GM23338 (cell line): Measurements from ENCODE around the gene LSM3. TPM values are rescaled to one million over a fixed set of nuclear protein-coding genes. Genes with fewer than 3 reads are reported as not detected.

Experiments
- ATAC-seq: fragments of 200-7000 bp; cut with Tn5 transposase; 3 replicates; pipeline ENCODE4 v1.9.1; 2020
- DNase-seq: peaks from one replicate; pipeline ENCODE4 v3.0.0-alpha.2; 2015; ENCODE audit warnings: low spot score
- H2AFZ ChIP-seq: fragments of 200-600 bp; sonication (generic); 2 replicates; pipeline ENCODE4 v1.8.0; 2016; ENCODE audit warnings: antibody characterized with exemption, mild to moderate bottlenecking, moderate library complexity
- H3F3A ChIP-seq: fragments of 200-600 bp; sonication (generic); replicated peaks from 2 replicates; pipeline ENCODE4 v1.8.0; 2017; ENCODE audit warnings: antibody characterized with exemption, mixed run types, low read depth
- H3K27ac ChIP-seq: fragments of 200-600 bp; sonication (generic); 2 replicates; pipeline ENCODE4 v1.6.1; 2016; ENCODE audit warnings: low read depth
- H3K27me3 ChIP-seq: fragments of 200-600 bp; sonication (generic); 2 replicates; pipeline ENCODE4 v1.8.0; 2016; ENCODE audit warnings: mild to moderate bottlenecking, mixed run types, moderate library complexity; ENCODE audit not compliant: insufficient read depth
- H3K36me3 ChIP-seq: fragments of 200-600 bp; sonication (generic); 2 replicates; pipeline ENCODE4 v1.8.0; 2016; ENCODE audit warnings: mild to moderate bottlenecking; ENCODE audit not compliant: insufficient read depth
- H3K4me1 ChIP-seq: fragments of 200-600 bp; sonication (generic); 2 replicates; pipeline ENCODE4 v1.8.0; 2016; ENCODE audit warnings: mild to moderate bottlenecking, moderate library complexity; ENCODE audit not compliant: insufficient read depth
- H3K4me2 ChIP-seq: fragments of 200-600 bp; sonication (generic); 2 replicates; pipeline ENCODE4 v1.7.1; 2017; ENCODE audit warnings: mixed run types
- H3K4me3 ChIP-seq: fragments of 200-600 bp; sonication (generic); 2 replicates; pipeline ENCODE4 v1.6.1; 2016; ENCODE audit warnings: mixed run types
- H3K79me2 ChIP-seq: fragments of 200-600 bp; sonication (generic); replicated peaks from 2 replicates; pipeline ENCODE4 v1.8.0; 2017; ENCODE audit warnings: mild to moderate bottlenecking; ENCODE audit not compliant: insufficient read depth
- H3K9me2 ChIP-seq: fragments of 200-600 bp; sonication (generic); 2 replicates; pipeline ENCODE4 v1.8.0; 2017; ENCODE audit not compliant: insufficient read depth
- H4K20me1 ChIP-seq: fragments of 200-600 bp; sonication (generic); replicated peaks from 2 replicates; pipeline ENCODE4 v1.8.0; 2017; ENCODE audit warnings: mild to moderate bottlenecking; ENCODE audit not compliant: insufficient read depth
- H3K27ac Mint-ChIP-seq: 2 replicates; pipeline ENCODE4 v1.8.0; 2020; ENCODE audit warnings: inconsistent platforms, mild to moderate bottlenecking, moderate library complexity, mixed read lengths
- H3K27me3 Mint-ChIP-seq: 3 replicates; pipeline ENCODE4 v1.8.0; 2022; ENCODE audit warnings: low read depth, mild to moderate bottlenecking, moderate library complexity, mixed read lengths, inconsistent platforms; ENCODE audit not compliant: insufficient read depth, poor library complexity
- H3K36me3 Mint-ChIP-seq: 3 replicates; pipeline ENCODE4 v1.8.0; 2021; ENCODE audit warnings: low read depth, mild to moderate bottlenecking, inconsistent platforms, moderate library complexity, mixed read lengths
- H3K4me1 Mint-ChIP-seq: 3 replicates; pipeline ENCODE4 v1.8.0; 2020; ENCODE audit warnings: mild to moderate bottlenecking, inconsistent platforms, mixed read lengths
- H3K4me3 Mint-ChIP-seq: 3 replicates; pipeline ENCODE4 v1.8.0; 2021; ENCODE audit warnings: moderate library complexity, mild to moderate bottlenecking, inconsistent platforms, mixed read lengths
- H3K9me3 Mint-ChIP-seq: 3 replicates; pipeline ENCODE4 v1.8.0; 2020; ENCODE audit warnings: moderate library complexity, mild to moderate bottlenecking, inconsistent platforms, mixed read lengths
- NANOG ChIP-seq: IDR thresholded peaks from 2 replicates; pipeline ENCODE4 v1.6.1; 2016; ENCODE audit warnings: antibody characterized with exemption, borderline replicate concordance
- POLR2AphosphoS5 ChIP-seq: IDR thresholded peaks from 2 replicates; pipeline ENCODE4 v1.6.1; 2016; ENCODE audit warnings: antibody characterized with exemption, low read depth
- ZNF331 ChIP-seq: fragments of 250-450 bp; sonication (Bioruptor Pico); IDR thresholded peaks from 2 replicates; pipeline ENCODE4 v1.5.0; 2020; ENCODE audit warnings: low read depth, mild to moderate bottlenecking, moderate library complexity
- ZNF462 ChIP-seq: fragments of 250-450 bp; sonication (Bioruptor Pico); IDR thresholded peaks from 2 replicates; pipeline ENCODE4 v1.5.0; 2020; ENCODE audit warnings: mild to moderate bottlenecking, moderate library complexity
- polyA plus RNA-seq: library from polyadenylated mRNA; unstranded; fragments of >200 nt; fragmentation: Nextera tagmentation; extraction: Ambion mirVana; gene quantifications from 2 replicates; pipeline ENCODE4 v1.2.1, GENCODE V29; 2016
- total RNA-seq: library from RNA; depleted of rRNA; stranded (reverse); fragments of >200 nt; shearing (Covaris generic); gene quantifications from 2 replicates; pipeline ENCODE4 v1.2.3, GENCODE V29; 2014
- TF ChIP-seq, protein P1 (sequence below), 2 experiments: fragments of 200-600 bp in 1 of 2; sonication (generic) in 1 of 2; conservative IDR thresholded peaks; 2 replicates each; pipeline versions ENCODE4 v1.5.1 to v1.6.1; 2016 to 2017; ENCODE audit warnings: antibody characterized with exemption in 2 of 2, low read depth in 2 of 2, mild to moderate bottlenecking in 2 of 2, moderate library complexity in 1 of 2

LSM3 gene
- total and polyA plus RNA-seq, 2 experiments from 2014 or later: 20.1 to 71.5 TPM

- Mint-ChIP-seq H3K27me3 (peaks cover 2% of the 10 kb centered on the region), H3K27ac (no peak overlapping the region), H3K36me3 (peaks cover 82% of the 10 kb centered on the region), H3K9me3 (peaks cover 7% of the 10 kb centered on the region; the same call in 2 of the 3 replicates), H3K4me3 (no peak overlapping the region), H3K4me1 (no peaks in the 10 kb centered on the region)
- Histone ChIP-seq H3K9me2 (no peaks in the 10 kb centered on the region), H3K4me2 (no peak overlapping the region), H3K79me2 (0 out of 2 replicates have a peak, but pooled peaks cover 3% of the 10 kb centered on the region), H3K27ac (no peak overlapping the region), H3K27me3 (no peaks in the 10 kb centered on the region), H4K20me1 (0 out of 2 replicates have a peak, but pooled peaks cover 5% of the 10 kb centered on the region), H2AFZ (no peak overlapping the region), H3F3A (no peaks in the 10 kb centered on the region), H3K4me1 (no peaks in the 10 kb centered on the region), H3K4me3 (no peak overlapping the region), H3K36me3 (peaks cover 43% of the 10 kb centered on the region)
- TF ChIP-seq POLR2AphosphoS5 (no peak), ZNF331 (CRISPR knock-in tag) (no peak), NANOG (no peak), ZNF462 (no peak)
- TF ChIP-seq, protein P1, sequence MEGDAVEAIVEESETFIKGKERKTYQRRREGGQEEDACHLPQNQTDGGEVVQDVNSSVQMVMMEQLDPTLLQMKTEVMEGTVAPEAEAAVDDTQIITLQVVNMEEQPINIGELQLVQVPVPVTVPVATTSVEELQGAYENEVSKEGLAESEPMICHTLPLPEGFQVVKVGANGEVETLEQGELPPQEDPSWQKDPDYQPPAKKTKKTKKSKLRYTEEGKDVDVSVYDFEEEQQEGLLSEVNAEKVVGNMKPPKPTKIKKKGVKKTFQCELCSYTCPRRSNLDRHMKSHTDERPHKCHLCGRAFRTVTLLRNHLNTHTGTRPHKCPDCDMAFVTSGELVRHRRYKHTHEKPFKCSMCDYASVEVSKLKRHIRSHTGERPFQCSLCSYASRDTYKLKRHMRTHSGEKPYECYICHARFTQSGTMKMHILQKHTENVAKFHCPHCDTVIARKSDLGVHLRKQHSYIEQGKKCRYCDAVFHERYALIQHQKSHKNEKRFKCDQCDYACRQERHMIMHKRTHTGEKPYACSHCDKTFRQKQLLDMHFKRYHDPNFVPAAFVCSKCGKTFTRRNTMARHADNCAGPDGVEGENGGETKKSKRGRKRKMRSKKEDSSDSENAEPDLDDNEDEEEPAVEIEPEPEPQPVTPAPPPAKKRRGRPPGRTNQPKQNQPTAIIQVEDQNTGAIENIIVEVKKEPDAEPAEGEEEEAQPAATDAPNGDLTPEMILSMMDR (conservative IDR thresholded peaks at IDR 0.05; ENCODE audit: low read depth in 2 of 2): no peak
- no peak for DNase-seq
- no peak for ATAC-seq
Observed at GRCh38 chr3:14157951-14158350, 20.7 kb upstream of the LSM3 start.
